GM12873 (cell line): Measurements from ENCODE around the gene DGCR2.

Source experiments
- CTCF ChIP-seq: IDR thresholded peaks from 2 replicates; pipeline ENCODE4 v1.5.1; 2012; ENCODE audit warnings: low read depth, mild to moderate bottlenecking, moderate library complexity, low read length, control low read depth; ENCODE audit not compliant: insufficient read depth; ENCODE audit errors: missing control alignments

The DGCR2 gene

GRCh38 chr22:19036523-19037273 lies 85.5 kb downstream of the DGCR2 start:
- peak; percentile 7 for TF ChIP-seq CTCF

- TF ChIP-seq CTCF: no peak
Observed at GRCh38 chr22:19036229-19036522, 86.0 kb downstream of the DGCR2 start.

- no peak for TF ChIP-seq CTCF
Observed at GRCh38 chr22:19035474-19036228, 86.6 kb downstream of the DGCR2 start.

- TF ChIP-seq CTCF: no peak
Observed at GRCh38 chr22:19022755-19023154, 99.5 kb downstream of the DGCR2 start.

GRCh38 chr22:19019679-19020032 lies 102.6 kb downstream of the DGCR2 start:
- TF ChIP-seq CTCF: no peak

- no peak for TF ChIP-seq CTCF
Observed at GRCh38 chr22:19019029-19019678, 103.1 kb downstream of the DGCR2 start.

GRCh38 chr22:19018256-19018655 lies 104.0 kb downstream of the DGCR2 start:
- TF ChIP-seq CTCF: no peak
